ENCODE measurements around the gene LIMS1. TPM values are rescaled to one million over a fixed set of nuclear protein-coding genes. Genes with fewer than 3 reads are reported as not detected.
"Not testable (repeated sequence)": the region's sequence is repeated elsewhere in the genome, so short reads cannot be mapped to it uniquely, and the experiment has no call there.

LIMS1 gene
- total and polyA plus RNA-seq, 2 donors (not counting 3 experiments of a cell fraction or from before 2014, with no cell fraction given): 153 to 229 TPM

DNA sequence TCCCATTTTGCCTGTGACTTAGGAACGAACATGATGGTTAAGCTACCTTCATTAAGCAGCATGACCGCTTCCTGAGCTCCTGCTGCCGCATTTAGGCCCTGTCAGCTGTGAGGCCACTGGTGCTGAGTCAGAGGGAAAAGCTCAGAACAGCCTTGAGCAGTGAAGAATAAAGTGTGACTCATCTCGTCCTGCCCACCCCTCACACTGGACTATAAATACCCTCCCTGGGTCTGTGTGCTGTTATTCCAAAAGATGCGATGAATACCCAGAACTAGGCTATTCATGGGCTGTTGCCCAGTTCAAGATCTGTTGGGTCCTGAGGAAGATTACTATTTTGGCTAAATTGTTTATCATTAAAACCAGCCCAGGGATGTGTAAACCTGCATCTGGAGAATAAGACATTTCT, 127.9 kb downstream of the LIMS1 start:
- H3K9me3 ChIP-seq (replicated peaks; ENCODE audit: control insufficient read depth, insufficient read depth, low read length); H3K9me1 ChIP-seq (replicated peaks; ENCODE audit: control insufficient read depth, extremely low read depth, insufficient read depth, low read length); H2AFZ ChIP-seq (ENCODE audit: low read depth, low read length); H3K36me3 ChIP-seq (ENCODE audit: control insufficient read depth in 2 of 2, extremely low read depth in 1 of 2, insufficient read depth in 2 of 2, low read length in 2 of 2); H3K27me3 ChIP-seq (ENCODE audit: control insufficient read depth in 2 of 2, insufficient read depth in 2 of 2, low read length in 2 of 2); FAIRE-seq; H4K20me1 ChIP-seq (replicated peaks; ENCODE audit: control insufficient read depth, extremely low read depth, insufficient read depth, low read length); dilution Hi-C loops (cut with MboI; ENCODE audit: extremely low pct_ligation_motif_present, low sequenced_read_pairs); BruUV-seq (replicated peaks); intact Hi-C loops (cut with micrococcal nuclease): not testable (repeated sequence)
- TF ChIP-seq FOS (IDR thresholded peaks at IDR 0.05; ENCODE audit: borderline replicate concordance, insufficient read depth, low read length) (peak; percentile 76), JUN (IDR thresholded peaks at IDR 0.05; ENCODE audit: borderline replicate concordance, insufficient read depth, insufficient read length, low read depth) (peak; percentile 72), POLR2AphosphoS5 (IDR thresholded peaks at IDR 0.05; ENCODE audit: insufficient read depth, low read depth, low read length) (peak; percentile 25)
- peak; percentile 84 for DNase-seq (ENCODE audit: low read depth, low spot score)
- H3K4me2 ChIP-seq (ENCODE audit: insufficient read depth, low read length): peak overlapping the region; percentile 69
- ChIA-PET POLR2A (interaction anchor here (1.6 kb wide), 1 partner anchor 25 kb away, joined by 8 read pairs; no protein-coding TSS in a partner anchor), CTCF (interaction anchor here (3.3 kb wide), 1 partner anchor 25 kb away, joined by 13 read pairs; no protein-coding TSS in a partner anchor)
- peak overlapping the region; percentile 16 for H3K9ac ChIP-seq (replicated peaks; ENCODE audit: extremely low read depth, insufficient read depth, low read length)
- H3K27ac ChIP-seq (ENCODE audit: insufficient read depth, low read depth, low read length): peak overlapping the region; percentile 57
- peak overlapping the region in 1 of 3 experiments; percentile 31 for H3K4me3 ChIP-seq (replicated peaks in 1 of 3; ENCODE audit: insufficient read depth in 1 of 3, low read depth in 1 of 3, low read length in 3 of 3)
- H3K4me1 ChIP-seq (ENCODE audit: control insufficient read depth, extremely low read depth, insufficient read depth, low read length): peaks cover 27% of the 10 kb centered on the region
- H3K79me2 ChIP-seq (ENCODE audit: control insufficient read depth, insufficient read depth, low read length): peaks cover 17% of the 10 kb centered on the region

DNA sequence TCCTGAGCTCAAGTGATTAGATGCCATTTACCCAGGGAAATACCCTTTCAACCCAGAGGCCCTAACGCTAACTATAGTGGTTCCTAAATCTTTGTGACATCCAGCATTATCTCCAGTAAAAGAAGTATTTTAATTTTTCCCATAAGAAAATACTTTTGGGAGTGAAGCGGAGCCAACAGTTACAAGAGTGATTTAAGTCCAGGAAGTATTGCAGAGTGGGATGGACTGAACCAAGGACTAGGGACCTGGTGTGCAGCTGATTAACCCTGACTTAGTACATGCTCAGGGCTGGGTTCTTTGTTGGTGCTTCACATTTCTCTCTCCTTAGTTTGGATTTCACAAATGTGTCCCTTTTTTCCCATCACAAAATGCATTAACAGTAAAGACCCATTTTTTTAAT, 129.1 kb downstream of the LIMS1 start:
- H3K9me3 ChIP-seq (replicated peaks; ENCODE audit: control insufficient read depth, insufficient read depth, low read length); H3K27ac ChIP-seq (ENCODE audit: insufficient read depth, low read depth, low read length); H4K20me1 ChIP-seq (replicated peaks; ENCODE audit: control insufficient read depth, extremely low read depth, insufficient read depth, low read length); H3K36me3 ChIP-seq (ENCODE audit: control insufficient read depth in 2 of 2, extremely low read depth in 1 of 2, insufficient read depth in 2 of 2, low read length in 2 of 2); DNase-seq (ENCODE audit: low read depth, low spot score); H3K4me2 ChIP-seq (ENCODE audit: insufficient read depth, low read length); H2AFZ ChIP-seq (ENCODE audit: low read depth, low read length); H3K27me3 ChIP-seq (ENCODE audit: control insufficient read depth in 2 of 2, insufficient read depth in 2 of 2, low read length in 2 of 2); H3K9ac ChIP-seq (replicated peaks; ENCODE audit: extremely low read depth, insufficient read depth, low read length); H3K9me1 ChIP-seq (replicated peaks; ENCODE audit: control insufficient read depth, extremely low read depth, insufficient read depth, low read length); H3K4me3 ChIP-seq (replicated peaks in 1 of 3; ENCODE audit: insufficient read depth in 1 of 3, low read depth in 1 of 3, low read length in 3 of 3); FAIRE-seq; BruUV-seq (replicated peaks); intact Hi-C loops (cut with micrococcal nuclease); dilution Hi-C loops (cut with MboI; ENCODE audit: extremely low pct_ligation_motif_present, low sequenced_read_pairs); POLR2A ChIA-PET: not testable (repeated sequence)
- Histone ChIP-seq H3K79me2 (ENCODE audit: control insufficient read depth, insufficient read depth, low read length) (peaks cover 13% of the 10 kb centered on the region), H3K4me1 (ENCODE audit: control insufficient read depth, extremely low read depth, insufficient read depth, low read length) (peaks cover 24% of the 10 kb centered on the region)
- CTCF ChIA-PET: interaction anchor here (3.3 kb wide), 1 partner anchor 27 kb away, joined by 13 read pairs; no protein-coding TSS in a partner anchor

GRCh38 chr2:108664089-108664488, 129.8 kb downstream of the LIMS1 start:
- H3K9ac ChIP-seq (replicated peaks; ENCODE audit: extremely low read depth, insufficient read depth, low read length); dilution Hi-C loops (cut with MboI; ENCODE audit: extremely low pct_ligation_motif_present, low sequenced_read_pairs); H3K27ac ChIP-seq (ENCODE audit: insufficient read depth, low read depth, low read length); DNase-seq (ENCODE audit: low read depth, low spot score); H3K4me3 ChIP-seq (replicated peaks in 1 of 3; ENCODE audit: insufficient read depth in 1 of 3, low read depth in 1 of 3, low read length in 3 of 3); H3K4me2 ChIP-seq (ENCODE audit: insufficient read depth, low read length); BruUV-seq (replicated peaks); H3K36me3 ChIP-seq (ENCODE audit: control insufficient read depth in 2 of 2, extremely low read depth in 1 of 2, insufficient read depth in 2 of 2, low read length in 2 of 2); POLR2A ChIA-PET; H3K9me1 ChIP-seq (replicated peaks; ENCODE audit: control insufficient read depth, extremely low read depth, insufficient read depth, low read length); H3K27me3 ChIP-seq (ENCODE audit: control insufficient read depth in 2 of 2, insufficient read depth in 2 of 2, low read length in 2 of 2); H3K9me3 ChIP-seq (replicated peaks; ENCODE audit: control insufficient read depth, insufficient read depth, low read length); intact Hi-C loops (cut with micrococcal nuclease); H4K20me1 ChIP-seq (replicated peaks; ENCODE audit: control insufficient read depth, extremely low read depth, insufficient read depth, low read length); H2AFZ ChIP-seq (ENCODE audit: low read depth, low read length); FAIRE-seq: not testable (repeated sequence)
- Histone ChIP-seq H3K79me2 (ENCODE audit: control insufficient read depth, insufficient read depth, low read length) (peaks cover 11% of the 10 kb centered on the region), H3K4me1 (ENCODE audit: control insufficient read depth, extremely low read depth, insufficient read depth, low read length) (peaks cover 24% of the 10 kb centered on the region)
- CTCF ChIA-PET: interaction anchor here (3.3 kb wide), 1 partner anchor 27 kb away, joined by 13 read pairs; no protein-coding TSS in a partner anchor

DNA sequence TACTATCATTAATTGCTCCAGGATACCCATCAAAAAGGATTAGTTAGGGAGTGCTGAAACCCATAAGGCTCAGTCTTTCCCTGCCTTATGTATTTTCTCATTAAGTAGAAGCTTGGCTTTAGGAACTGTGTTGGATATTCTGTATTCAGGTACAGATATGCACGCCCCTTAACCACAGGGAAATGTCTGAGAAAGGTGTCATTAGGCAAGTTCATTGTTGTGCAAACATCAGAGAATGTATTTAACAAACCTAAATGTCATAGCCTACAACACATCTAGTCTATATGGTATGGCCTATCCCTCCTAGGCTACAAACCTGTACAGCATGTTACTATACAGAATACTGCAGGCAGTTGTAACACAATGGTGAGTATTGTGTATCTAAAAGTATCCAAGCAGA, 130.7 kb downstream of the LIMS1 start:
- H3K36me3 ChIP-seq (ENCODE audit: control insufficient read depth in 2 of 2, extremely low read depth in 1 of 2, insufficient read depth in 2 of 2, low read length in 2 of 2); intact Hi-C loops (cut with micrococcal nuclease); BruUV-seq (replicated peaks); H4K20me1 ChIP-seq (replicated peaks; ENCODE audit: control insufficient read depth, extremely low read depth, insufficient read depth, low read length); H3K9ac ChIP-seq (replicated peaks; ENCODE audit: extremely low read depth, insufficient read depth, low read length); FAIRE-seq; CTCF ChIA-PET; dilution Hi-C loops (cut with MboI; ENCODE audit: extremely low pct_ligation_motif_present, low sequenced_read_pairs); H2AFZ ChIP-seq (ENCODE audit: low read depth, low read length); H3K9me1 ChIP-seq (replicated peaks; ENCODE audit: control insufficient read depth, extremely low read depth, insufficient read depth, low read length); H3K27ac ChIP-seq (ENCODE audit: insufficient read depth, low read depth, low read length); H3K9me3 ChIP-seq (replicated peaks; ENCODE audit: control insufficient read depth, insufficient read depth, low read length); H3K79me2 ChIP-seq (ENCODE audit: control insufficient read depth, insufficient read depth, low read length); DNase-seq (ENCODE audit: low read depth, low spot score); POLR2A ChIA-PET; H3K4me2 ChIP-seq (ENCODE audit: insufficient read depth, low read length); H3K4me3 ChIP-seq (replicated peaks in 1 of 3; ENCODE audit: insufficient read depth in 1 of 3, low read depth in 1 of 3, low read length in 3 of 3); H3K27me3 ChIP-seq (ENCODE audit: control insufficient read depth in 2 of 2, insufficient read depth in 2 of 2, low read length in 2 of 2): not testable (repeated sequence)
- H3K4me1 ChIP-seq (ENCODE audit: control insufficient read depth, extremely low read depth, insufficient read depth, low read length): peaks cover 24% of the 10 kb centered on the region

All from endothelial cell of umbilical vein (primary cell).